Endometrium (tissue), 2 donors: ENCODE results near the gene NME1.
"Not testable (repeated sequence)": the region's sequence is repeated elsewhere in the genome, so short reads cannot be mapped to it uniquely, and the experiment has no call there.

Source experiments
- FAIRE-seq: peaks from 2 replicates; lab custom pipeline; 2012; peaks lifted over from hg19 to GRCh38; lab: Jason Lieb, UNC
- donor health status: control.
- donor health status: control.

NME1 gene

DNA sequence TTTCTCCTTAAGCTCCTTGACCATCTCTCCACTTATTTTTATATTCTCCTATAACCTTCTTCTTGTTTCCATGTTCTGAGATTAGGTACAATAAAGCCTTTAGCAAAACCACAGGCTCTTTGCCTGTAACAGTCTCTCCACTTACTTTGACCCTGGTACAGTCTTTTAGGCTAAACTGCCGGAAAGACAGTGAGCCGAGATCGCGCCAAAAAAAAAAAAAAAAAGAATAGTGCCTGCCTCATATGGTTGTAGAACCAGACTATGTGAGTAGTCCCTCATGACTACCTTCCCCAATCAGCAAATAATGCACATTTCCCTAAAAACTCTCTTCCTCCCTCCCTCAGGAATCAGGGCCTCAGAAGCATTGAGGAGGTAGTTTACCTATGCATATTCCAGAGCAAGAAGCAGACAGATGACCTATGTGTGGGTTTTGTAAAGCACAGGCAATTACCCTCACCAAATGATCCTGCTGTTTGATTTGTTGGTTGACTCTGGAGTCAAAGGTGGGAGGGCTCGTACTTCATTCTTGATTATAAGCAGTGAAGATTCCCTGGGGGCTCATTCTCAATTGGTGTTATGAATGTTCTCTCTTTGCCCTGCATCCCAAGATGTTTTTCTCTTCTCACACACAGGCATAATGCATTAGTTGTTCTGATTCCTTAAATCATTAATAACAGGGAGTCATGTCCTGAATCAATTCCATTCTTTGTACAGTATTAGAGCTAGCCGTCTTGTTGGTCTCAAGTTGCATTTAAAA is 8.9 kb upstream of the NME1 start:
- no peak for FAIRE-seq

DNA sequence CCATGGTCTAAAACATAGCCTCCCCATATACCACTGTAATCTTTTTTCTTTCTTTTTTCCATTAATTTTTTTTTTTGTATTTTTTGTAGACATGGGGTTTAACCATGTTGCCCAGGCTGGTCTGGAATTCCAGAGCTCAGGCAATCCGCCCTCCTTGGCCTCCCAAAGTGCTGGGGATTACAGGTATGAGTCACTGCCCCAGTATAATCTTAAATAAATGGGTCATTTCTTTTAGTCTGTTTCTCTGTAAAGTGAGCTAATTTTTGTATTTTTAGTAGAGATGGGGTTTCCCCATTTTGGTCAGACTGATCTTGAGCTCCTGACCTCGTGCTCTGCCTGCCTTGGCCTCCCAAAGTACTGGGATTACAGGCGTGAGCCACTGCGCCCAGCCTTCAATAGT is 5.7 kb upstream of the NME1 start:
- no peak for FAIRE-seq

DNA sequence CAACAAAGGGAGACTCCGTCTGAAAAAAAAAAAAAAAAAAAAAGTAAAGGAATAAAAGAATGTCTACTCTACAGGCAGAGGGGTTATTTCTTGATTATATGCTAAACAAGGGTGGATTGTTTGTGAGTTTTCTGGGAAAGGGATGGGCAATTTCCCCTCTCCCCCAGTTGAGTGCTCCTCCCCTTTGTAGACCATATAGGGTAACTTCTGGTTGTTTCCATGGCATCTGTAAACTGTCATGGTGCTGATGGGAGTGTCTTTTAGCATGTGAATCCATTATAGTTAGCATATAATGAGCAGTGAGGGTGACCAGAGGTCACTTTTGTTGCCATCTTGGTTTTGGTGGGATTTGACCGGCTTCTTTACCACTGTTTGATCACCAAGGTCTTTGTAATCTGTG is 4.2 kb upstream of the NME1 start:
- no peak for FAIRE-seq

DNA sequence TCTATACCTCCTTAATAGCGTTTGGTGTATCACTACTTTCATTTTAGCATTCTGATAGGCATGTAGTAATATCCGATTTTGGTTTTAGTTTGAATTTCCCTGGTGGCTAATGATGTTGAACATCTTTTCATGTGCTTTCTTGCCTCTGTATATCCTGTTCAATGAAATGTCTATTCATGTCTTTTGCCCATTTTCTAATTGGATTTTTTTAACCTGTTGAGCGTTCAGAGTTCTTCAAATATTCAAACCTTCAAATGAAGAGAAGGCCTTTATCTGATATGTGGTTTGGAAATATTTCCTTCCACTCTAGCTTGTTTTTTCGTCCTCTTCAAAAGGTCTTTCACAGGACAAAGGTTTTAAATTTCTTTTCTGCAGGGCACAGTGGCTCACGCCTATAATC is 2.4 kb upstream of the NME1 start:
- no peak for FAIRE-seq

DNA sequence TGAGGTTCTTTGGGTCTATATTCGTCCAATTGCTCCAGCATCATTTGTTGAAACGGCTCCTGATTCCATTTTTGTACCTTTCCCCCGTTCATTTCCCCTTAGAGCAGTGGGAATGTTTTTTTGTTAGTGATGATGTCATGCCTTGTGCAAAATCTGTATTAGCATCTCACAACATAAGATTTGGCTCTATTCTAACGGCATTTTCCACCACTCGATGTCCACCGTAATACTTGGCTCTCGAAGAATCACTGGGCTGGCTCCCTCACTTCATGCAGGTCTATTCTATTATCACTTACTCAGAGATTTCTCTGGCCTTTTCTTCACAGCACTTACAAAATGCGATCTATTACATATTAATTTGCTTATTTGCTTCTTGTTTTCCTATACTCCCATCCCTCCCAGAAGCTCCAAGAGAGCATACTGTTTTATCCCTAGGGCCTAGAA is 571 bp upstream of the NME1 start:
- no peak for FAIRE-seq

DNA sequence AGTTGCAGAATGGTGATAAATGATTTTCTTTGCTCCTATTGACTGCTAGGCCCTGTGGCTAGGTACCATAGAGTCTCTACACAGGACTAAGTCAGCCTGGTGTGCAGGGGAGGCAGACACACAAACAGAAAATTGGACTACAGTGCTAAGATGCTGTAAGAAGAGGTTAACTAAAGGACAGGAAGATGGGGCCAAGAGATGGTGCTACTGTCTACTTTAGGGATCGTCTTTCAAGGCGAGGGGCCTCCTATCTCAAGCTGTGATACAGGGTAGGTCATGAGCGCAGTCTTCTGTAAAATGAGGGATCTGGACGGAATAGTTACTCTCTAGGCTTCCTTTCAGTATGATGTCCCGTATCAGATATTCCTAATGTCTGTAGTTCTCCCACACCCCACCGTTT is 817 bp downstream of the NME1 start:
- FAIRE-seq: no peak

DNA sequence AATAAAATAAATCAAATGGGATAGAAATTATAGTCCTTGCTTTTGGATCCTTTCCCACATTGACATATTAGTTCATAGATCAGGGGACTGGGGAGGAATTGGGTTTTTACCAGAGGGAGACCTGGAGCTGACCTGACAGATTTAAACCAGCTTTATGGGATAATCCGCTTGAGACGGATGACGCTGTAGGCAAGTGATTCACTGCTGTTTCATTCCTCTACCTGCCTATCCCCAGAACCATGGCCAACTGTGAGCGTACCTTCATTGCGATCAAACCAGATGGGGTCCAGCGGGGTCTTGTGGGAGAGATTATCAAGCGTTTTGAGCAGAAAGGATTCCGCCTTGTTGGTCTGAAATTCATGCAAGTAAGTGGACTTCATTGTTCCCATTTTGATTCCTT is 2.1 kb downstream of the NME1 start:
- FAIRE-seq: no peak

DNA sequence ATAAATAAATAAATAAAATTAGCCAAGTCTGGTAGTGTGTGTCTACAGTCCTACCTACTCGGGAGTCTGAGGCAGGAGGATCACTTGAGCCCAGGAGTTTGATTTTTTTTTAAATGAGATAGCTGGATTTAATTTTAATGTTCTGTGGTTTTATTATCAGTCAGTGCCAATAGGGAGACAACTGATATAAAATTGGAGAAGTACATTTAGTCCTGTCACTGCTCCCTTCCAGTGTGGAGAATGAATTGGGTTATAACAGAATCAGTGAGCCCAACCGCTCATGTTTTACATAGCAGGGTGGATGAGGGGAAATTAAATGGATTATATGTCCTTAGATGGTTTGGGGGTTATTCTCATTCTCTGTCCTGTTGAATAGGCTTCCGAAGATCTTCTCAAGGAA is 6.2 kb downstream of the NME1 start:
- no peak for FAIRE-seq

DNA sequence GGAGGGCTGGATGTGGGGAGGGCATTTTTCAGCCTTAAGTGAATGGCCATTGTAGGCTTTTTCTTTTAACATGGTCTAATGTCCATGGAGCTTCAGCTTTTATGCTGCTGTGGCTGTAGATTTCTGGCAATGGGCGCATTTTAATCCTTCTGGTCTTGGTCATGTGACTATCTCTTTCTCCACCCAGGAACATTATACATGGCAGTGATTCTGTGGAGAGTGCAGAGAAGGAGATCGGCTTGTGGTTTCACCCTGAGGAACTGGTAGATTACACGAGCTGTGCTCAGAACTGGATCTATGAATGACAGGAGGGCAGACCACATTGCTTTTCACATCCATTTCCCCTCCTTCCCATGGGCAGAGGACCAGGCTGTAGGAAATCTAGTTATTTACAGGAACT is 8.2 kb downstream of the NME1 start:
- FAIRE-seq: no peak

DNA sequence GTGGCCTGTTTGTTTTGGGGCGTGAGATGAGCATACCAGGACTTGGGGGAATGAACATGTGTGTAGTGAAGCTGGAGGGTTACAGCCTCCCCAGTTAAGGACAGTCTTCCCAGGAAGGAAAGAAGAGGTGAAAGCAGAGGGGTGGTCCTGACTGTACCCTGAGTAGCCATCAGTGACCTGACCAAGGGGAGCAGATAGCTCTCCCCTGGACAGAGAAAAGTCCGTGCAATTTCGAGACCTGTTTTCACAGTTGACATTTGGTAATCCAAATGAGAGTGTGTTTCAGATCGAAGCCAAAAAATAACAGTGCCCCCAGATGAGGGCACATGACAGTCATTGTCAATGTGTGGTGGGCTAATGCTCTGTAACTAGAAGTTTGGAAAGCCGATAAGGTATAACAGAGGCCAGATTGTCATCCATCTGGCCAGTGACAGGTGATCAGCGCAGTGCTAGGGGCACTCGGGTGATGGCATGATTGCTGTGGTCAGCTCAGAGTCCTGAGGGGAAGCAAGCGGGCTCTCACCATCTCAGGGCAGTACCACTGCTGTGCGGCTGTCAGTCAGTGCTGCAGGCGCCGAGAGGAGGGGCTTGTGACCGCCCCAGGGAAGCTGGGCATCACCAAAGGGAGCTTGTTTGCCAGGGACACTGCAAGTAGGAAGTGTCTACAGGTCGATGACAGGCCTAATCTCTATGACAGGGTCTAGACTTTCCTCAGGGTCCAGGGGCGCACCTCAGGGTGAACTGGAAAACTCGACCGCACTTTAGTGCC is 11.7 kb downstream of the NME1 start:
- FAIRE-seq: no peak

DNA sequence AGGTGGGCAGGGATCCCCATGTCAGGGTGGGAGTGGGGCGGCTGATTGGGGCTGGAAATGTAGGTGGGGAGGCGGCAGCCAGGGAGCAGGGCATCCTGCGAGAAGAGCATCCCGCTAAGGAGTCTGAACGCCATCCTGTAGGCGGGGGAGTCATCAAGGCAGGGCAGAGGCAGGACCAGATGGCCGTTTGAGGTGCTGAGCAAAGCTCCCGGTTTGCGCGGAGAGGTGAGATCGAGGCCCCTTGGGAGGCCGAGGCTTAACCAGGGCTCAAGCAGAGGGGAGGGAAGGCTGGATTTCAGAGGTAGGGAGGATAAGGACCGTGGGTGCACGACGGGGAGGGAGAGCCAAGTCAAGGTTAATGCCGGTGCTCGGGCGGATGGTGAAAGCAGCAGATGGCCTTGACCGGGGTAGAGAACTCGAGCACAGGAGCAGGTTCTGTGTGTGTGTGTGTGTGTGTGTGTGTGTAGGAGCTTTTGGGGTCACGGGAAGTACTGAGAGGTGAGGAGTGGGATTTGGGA is 12.4 kb downstream of the NME1 start:
- no peak for FAIRE-seq

DNA sequence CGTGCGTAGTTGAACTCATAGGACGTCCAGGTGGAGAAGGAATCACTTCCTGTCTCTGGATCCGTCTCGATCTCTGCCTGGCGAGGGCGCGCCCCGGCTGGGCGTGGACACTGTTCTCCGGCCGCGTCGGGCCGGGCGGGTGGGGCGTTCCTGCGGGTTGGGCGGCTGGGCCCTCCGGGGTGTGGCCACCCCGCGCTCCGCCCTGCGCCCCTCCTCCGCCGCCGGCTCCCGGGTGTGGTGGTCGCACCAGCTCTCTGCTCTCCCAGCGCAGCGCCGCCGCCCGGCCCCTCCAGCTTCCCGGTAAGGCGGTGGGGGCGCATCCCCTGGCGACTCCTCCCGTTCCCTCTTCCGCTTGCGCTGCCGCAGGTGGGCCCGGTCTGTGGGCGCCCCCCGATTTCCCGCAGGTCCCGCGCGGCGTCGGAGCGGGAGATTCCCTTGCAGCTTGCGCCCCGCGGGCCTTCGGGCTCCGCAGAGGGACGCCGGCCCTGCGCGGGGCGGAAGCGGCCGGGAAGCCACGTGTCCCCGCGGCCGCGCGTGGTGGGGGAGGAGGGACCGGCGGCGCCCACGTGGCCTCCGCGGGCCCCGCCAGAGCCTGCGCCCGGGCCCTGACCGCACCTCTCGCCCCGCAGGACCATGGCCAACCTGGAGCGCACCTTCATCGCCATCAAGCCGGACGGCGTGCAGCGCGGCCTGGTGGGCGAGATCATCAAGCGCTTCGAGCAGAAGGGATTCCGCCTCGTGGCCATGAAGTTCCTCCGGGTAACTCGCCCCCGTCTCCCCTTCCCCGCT is 13.0 kb downstream of the NME1 start, which contains the start of gene NME2:
TSS of gene NME2 (plus strand) at position 214 of the 789 bp plus-strand sequence. CDS start at position 634, 420 bp downstream.
- FAIRE-seq: no peak

DNA sequence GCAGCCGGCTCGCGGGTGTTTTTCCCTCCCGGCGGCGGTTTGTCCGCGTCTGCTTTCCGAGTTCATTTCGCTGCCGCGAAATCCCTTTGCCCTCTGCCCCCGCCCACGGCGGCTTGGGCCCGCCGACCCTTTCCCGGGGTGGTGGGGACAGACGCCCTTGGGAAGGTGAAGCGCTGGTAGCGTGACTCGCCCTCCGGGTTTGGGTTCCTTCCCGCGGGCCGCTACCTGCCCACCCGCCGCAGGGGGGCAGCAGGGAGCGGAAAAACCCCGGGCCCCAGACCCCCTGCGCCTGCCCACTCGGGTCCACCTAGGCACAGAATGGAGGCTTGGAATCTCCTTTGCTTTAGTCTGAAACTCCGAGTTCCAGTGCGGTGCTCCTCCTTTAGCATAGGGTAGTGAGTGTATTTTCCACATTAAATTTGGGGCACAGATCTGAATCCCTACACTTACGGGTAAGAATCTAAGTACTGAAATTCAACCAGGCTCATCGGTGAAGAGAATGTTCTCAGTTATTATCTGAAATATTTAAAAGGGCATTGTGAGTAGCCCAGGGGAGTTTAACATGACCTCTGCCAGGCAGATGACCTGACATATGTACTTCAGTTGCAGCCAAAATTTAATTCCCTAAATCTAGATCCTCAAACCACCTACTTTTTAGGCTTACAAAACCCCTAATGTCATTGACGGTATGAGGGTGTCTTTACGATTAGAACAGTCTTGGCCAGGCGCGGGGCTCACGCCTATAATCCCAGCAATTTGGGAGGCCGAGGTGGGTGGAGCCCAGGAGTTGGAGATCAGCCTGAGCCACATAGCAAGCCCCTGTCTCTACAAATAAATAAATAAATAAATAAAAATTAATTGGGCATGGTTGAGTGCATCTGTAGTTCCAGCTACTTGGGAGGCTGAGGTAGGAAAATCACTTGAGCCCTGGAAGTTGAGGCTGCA is 13.9 kb downstream of the NME1 start:
- no peak for FAIRE-seq

DNA sequence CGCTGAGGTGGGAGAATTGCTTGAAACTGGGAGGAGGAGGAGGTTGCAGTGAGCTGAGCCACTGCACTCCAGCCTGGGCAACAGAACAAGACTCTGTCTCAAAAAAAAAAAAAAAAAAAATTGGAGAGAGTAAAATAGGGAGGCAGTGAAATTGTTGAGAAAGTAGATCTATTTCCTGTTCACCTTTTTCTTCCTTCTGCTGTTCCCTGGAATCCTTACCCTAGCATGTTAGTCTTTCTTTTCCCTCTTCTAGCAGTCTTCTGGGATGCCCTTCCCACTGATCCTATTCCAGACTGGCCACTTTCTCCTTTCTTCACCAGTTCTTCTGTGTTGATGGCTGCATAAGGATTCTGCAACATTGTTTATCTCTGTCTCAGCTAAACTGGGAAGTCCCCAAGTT is 16.0 kb downstream of the NME1 start:
- no peak for FAIRE-seq

DNA sequence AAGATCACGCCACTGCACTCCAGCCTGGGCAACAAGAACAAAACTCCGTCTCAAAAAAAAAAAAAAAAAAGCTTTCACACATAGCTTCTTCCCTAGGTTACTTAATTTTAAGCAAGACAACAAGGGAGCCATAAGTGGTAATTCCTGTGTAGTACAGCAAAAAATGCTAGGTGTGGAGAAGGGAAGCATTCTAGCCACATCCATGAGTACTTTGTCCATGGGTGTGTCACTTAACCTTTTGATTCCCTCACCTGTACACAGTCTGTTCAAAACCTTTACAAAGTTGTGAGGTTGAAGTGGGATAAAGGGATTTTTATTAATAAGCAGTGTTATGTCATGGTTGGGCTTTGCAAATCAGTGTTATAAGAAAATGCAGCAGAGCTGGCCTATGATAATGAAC is 17.4 kb downstream of the NME1 start:
- FAIRE-seq: no peak

DNA sequence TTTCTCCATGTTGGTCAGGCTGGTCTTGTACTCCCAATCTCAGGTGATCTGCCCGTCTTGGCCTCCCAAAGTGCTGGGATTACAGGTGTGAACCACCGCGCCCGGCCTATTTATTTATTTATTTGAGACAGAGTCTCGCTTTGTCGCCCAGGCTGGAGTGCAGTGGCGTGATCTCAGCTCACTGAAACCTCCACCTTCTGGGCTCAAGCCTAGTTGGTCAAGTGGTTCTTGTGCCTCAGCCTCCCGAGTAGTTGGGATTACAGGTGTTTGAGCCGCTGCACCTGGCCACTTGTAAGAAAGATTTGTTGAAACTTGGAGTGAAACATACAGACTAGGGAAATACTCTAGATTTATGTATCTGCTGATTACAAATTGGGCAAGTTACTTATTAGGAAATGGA is 18.7 kb downstream of the NME1 start:
- not testable (repeated sequence) for FAIRE-seq

DNA sequence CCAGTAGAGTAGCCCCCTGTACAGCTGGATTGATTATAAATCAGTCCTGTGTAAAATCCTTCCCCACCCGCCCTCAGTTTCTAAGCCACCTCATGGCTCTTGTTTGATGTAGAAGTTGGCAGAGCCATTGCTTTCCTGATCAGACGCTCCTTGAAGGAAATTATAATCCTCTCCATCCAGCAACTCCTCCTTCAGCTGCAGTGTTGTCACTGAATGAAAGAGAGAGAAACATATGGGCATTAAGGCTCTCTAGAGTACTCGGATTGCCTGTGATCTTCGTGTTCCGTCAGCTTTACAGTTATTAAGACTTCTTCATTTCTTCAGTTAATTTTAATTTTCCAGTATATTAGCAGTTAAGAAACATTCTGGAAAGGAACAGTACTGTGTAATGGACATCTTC is 27.1 kb downstream of the NME1 start:
- no peak for FAIRE-seq

DNA sequence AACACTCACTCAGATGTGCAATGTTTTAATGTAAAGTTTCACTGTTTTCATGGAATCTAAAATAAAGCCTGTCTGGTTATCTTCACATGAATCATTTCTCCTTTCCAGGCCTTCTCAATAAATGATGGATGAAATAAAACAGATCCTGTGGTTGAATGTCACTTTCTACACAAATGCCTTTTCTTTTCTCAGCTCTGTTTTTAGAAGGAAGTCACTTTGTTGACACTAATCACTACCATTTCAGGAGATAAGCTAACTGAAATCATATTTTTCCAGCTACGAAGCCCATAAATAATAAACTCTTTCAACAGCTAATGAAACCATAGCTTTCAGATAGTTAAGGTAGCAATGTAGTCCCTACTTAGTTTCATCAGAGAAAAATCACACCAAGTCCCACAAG is 30.8 kb downstream of the NME1 start:
- FAIRE-seq: no peak

DNA sequence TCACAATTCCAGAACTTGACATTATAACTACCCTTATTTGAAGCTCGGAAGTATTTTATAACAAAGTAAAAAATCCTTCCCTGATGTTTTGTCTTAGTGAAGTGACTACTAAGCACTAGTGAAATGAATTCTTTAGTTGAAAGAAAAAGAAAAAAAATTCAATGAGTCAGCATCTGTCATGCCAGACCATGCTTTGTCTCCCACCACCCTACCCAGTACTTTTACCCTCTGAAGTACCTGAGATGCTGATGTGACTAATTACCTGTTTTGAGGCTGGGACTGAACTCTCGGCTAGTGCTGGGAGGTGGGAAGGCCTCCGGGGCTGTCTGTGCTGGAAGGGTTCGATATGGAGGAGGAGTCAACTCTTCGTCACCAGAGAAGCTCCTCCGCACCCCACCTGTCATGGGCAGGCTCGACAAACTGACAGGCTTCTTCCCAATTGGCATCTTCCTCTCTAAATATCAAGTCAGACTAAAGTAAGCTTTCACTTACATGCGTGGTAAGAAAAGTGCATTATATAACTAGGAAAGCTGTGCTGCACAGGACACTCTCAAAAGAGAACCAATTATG is 32.5 kb downstream of the NME1 start:
- FAIRE-seq: no peak

DNA sequence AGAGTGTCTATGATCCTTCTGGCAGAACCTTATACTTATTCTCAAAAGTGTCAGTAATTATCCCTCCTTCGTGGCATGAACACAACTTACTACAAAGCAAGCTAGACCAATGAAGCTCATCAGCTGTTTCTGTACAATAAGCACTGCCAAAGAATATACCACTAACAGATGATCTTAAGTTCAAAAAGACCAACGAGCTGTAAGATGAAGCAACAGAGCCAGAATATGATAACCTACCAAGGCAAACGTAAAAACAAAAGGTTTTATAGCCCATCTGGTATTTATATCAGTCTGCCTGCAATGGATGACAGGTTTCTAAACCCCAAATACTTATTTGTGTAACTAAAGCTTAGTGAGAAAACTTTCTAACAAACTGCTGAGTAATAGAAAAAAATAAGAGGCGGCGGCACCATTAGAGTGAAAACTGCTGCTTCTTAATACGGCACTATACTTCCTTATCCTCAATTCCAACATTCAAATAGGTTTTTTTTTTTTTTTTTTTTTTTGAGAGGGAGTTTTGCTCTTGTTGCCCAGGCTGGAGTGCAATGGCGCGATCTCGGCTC is 35.0 kb downstream of the NME1 start:
- no peak for FAIRE-seq

DNA sequence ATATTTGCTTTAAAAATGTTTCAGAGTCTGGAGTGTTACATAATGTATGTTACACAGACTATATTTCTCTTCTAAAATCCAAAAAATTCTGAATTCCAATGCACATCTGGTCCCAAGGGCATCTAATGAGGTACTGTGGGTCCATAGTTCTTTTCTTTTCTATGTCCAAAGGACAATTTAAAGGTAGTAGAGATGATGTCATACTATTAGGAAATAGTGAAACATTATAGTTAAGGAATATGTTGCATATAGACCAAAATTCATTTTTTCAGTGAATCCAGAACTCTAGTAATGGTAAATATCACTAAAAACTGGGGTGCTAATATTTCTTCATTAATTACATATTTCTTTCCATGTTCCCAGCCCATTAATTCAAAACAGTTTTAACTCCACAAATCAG is 35.8 kb downstream of the NME1 start:
- no peak for FAIRE-seq
